DND-41 (cell line): ENCODE measurements around the gene CTSE.

Source experiments
- ATAC-seq: fragments of 200-7000 bp; cut with Tn5 transposase; 3 replicates; pipeline ENCODE4 v1.9.1; 2021; ENCODE audit warnings: low read depth; ENCODE audit not compliant: insufficient read depth
- DNase-seq: peaks from one replicate; pipeline ENCODE4 v3.0.0-alpha.2; 2020
- H2AFZ ChIP-seq: 2 replicates; pipeline ENCODE4 v1.6.0; 2012; ENCODE audit warnings: low read depth, low read length
- H3K27ac ChIP-seq: 2 replicates; pipeline ENCODE4 v1.5.1; 2012; ENCODE audit warnings: low read length, inconsistent platforms
- H3K27me3 ChIP-seq: fragments of 200-600 bp; sonication (generic); 2 replicates; pipeline ENCODE4 v1.6.0; 2012; ENCODE audit warnings: low read length, mild to moderate bottlenecking, inconsistent platforms; ENCODE audit not compliant: insufficient read depth, poor library complexity
- H3K36me3 ChIP-seq: 2 replicates; pipeline ENCODE4 v1.5.1; 2012; ENCODE audit warnings: low read length, inconsistent platforms; ENCODE audit not compliant: insufficient read depth
- H3K4me1 ChIP-seq: 2 replicates; pipeline ENCODE4 v1.5.1; 2012; ENCODE audit warnings: mild to moderate bottlenecking, low read length; ENCODE audit not compliant: insufficient read depth
- H3K4me2 ChIP-seq: 2 replicates; pipeline ENCODE4 v1.6.0; 2012; ENCODE audit warnings: mild to moderate bottlenecking, moderate library complexity, low read length, inconsistent platforms; ENCODE audit not compliant: insufficient read depth
- H3K4me3 ChIP-seq, 2 experiments: fragments of 200-600 bp in 1 of 2; shearing (Covaris generic) in 1 of 2; 2 replicates each; pipeline ENCODE4 v1.5.1; 2012 to 2016; ENCODE audit warnings: inconsistent platforms in 2 of 2, low read length in 2 of 2, mild to moderate bottlenecking in 2 of 2, low read depth in 1 of 2, moderate library complexity in 1 of 2
- H3K79me2 ChIP-seq: 2 replicates; pipeline ENCODE4 v1.6.0; 2012; ENCODE audit warnings: low read length, inconsistent platforms; ENCODE audit not compliant: insufficient read depth
- H3K9ac ChIP-seq: 2 replicates; pipeline ENCODE4 v1.6.0; 2012; ENCODE audit warnings: low read depth, mild to moderate bottlenecking, inconsistent platforms, low read length, moderate library complexity
- H3K9me3 ChIP-seq: 2 replicates; pipeline ENCODE4 v1.5.1; 2012; ENCODE audit warnings: low read length, moderate library complexity, mild to moderate bottlenecking, inconsistent platforms; ENCODE audit not compliant: insufficient read depth, severe bottlenecking
- H4K20me1 ChIP-seq: 2 replicates; pipeline ENCODE4 v1.6.0; 2012; ENCODE audit warnings: low read length; ENCODE audit not compliant: insufficient read depth
- EZH2 ChIP-seq: IDR thresholded peaks from 3 replicates; pipeline ENCODE4 v1.6.1; 2012; ENCODE audit warnings: borderline replicate concordance, low read depth, mild to moderate bottlenecking, moderate library complexity, low read length, inconsistent platforms; ENCODE audit not compliant: severe bottlenecking
- TF ChIP-seq, protein P1 (sequence below): IDR thresholded peaks from 2 replicates; pipeline ENCODE4 v1.5.1; 2012; ENCODE audit warnings: borderline replicate concordance, low read length, moderate library complexity, mild to moderate bottlenecking; ENCODE audit not compliant: poor library complexity, severe bottlenecking; ENCODE audit errors: extremely low read depth

CTSE gene

DNA sequence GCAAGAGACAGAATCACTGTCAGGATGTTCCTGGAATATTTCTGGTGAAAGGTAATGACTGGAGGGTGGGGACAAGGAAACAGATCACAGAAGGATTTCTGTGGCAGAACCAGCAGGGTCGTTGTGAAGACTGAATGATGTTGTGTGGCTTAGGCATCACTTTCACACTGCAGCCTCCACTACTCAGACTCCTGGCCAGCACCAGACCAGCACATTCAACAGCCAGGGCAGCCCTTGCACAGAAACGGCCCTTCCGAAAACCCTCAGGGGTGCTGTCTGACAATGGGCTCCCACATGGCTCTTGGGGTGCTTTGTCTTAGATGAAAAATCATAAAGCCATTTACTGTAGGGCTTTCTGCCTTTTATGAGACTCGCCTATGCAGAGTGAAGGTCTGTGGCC is 16.7 kb downstream of the CTSE start:
- Histone ChIP-seq H3K36me3 (no peaks in the 10 kb centered on the region), H3K4me3 (no peak overlapping the region), H3K79me2 (no peaks in the 10 kb centered on the region), H3K4me1 (peaks cover 5% of the 10 kb centered on the region), H3K4me2 (no peak overlapping the region), H3K9me3 (no peaks in the 10 kb centered on the region), H3K9ac (no peak overlapping the region), H2AFZ (no peak overlapping the region), H4K20me1 (no peaks in the 10 kb centered on the region), H3K27me3 (no peaks in the 10 kb centered on the region), H3K27ac (no peak overlapping the region)
- no peak for TF ChIP-seq EZH2
- TF ChIP-seq, protein P1, sequence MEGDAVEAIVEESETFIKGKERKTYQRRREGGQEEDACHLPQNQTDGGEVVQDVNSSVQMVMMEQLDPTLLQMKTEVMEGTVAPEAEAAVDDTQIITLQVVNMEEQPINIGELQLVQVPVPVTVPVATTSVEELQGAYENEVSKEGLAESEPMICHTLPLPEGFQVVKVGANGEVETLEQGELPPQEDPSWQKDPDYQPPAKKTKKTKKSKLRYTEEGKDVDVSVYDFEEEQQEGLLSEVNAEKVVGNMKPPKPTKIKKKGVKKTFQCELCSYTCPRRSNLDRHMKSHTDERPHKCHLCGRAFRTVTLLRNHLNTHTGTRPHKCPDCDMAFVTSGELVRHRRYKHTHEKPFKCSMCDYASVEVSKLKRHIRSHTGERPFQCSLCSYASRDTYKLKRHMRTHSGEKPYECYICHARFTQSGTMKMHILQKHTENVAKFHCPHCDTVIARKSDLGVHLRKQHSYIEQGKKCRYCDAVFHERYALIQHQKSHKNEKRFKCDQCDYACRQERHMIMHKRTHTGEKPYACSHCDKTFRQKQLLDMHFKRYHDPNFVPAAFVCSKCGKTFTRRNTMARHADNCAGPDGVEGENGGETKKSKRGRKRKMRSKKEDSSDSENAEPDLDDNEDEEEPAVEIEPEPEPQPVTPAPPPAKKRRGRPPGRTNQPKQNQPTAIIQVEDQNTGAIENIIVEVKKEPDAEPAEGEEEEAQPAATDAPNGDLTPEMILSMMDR = no peak
- ATAC-seq (no peak), DNase-seq (no peak)

- Histone ChIP-seq H3K4me1 (no peaks in the 10 kb centered on the region), H3K79me2 (no peaks in the 10 kb centered on the region), H3K27me3 (no peaks in the 10 kb centered on the region), H3K36me3 (no peaks in the 10 kb centered on the region), H3K27ac (no peak overlapping the region), H3K4me2 (no peak overlapping the region), H4K20me1 (no peaks in the 10 kb centered on the region), H3K4me3 (no peak overlapping the region), H3K9ac (no peak overlapping the region), H2AFZ (no peak overlapping the region), H3K9me3 (no peaks in the 10 kb centered on the region)
- no peak for ATAC-seq
- DNase-seq = no peak
- TF ChIP-seq, protein P1 = no peak
- TF ChIP-seq EZH2 = no peak
These were observed 17.9 kb downstream of the CTSE start for GRCh38 chr1:206005778-206006180.

- no peaks in the 10 kb centered on the region for H3K27me3 ChIP-seq
- H3K36me3 ChIP-seq = no peaks in the 10 kb centered on the region
- H4K20me1 ChIP-seq = no peaks in the 10 kb centered on the region
- H3K4me1 ChIP-seq = no peaks in the 10 kb centered on the region
- no peak overlapping the region for H3K4me3 ChIP-seq
- H3K9me3 ChIP-seq = no peaks in the 10 kb centered on the region
- ATAC-seq = no peak
- no peaks in the 10 kb centered on the region for H3K79me2 ChIP-seq
- H3K27ac ChIP-seq = no peak overlapping the region
- H3K4me2 ChIP-seq = no peak overlapping the region
- no peak for TF ChIP-seq EZH2
- TF ChIP-seq, protein P1 = no peak
- DNase-seq = no peak
- H3K9ac ChIP-seq = no peak overlapping the region
- H2AFZ ChIP-seq = no peak overlapping the region
These were observed 18.5 kb downstream of the CTSE start for GRCh38 chr1:206005234-206005633.

GRCh38 chr1:206004826-206005225 is 18.9 kb downstream of the CTSE start:
- H3K27ac ChIP-seq = no peak overlapping the region
- TF ChIP-seq, protein P1 = no peak
- TF ChIP-seq EZH2 = no peak
- DNase-seq (no peak), ATAC-seq (no peak)
- no peak overlapping the region for H3K4me3 ChIP-seq
- H3K27me3 ChIP-seq = no peaks in the 10 kb centered on the region
- H2AFZ ChIP-seq = no peak overlapping the region
- H4K20me1 ChIP-seq = no peaks in the 10 kb centered on the region
- no peak overlapping the region for H3K9ac ChIP-seq
- H3K9me3 ChIP-seq = no peaks in the 10 kb centered on the region
- no peak overlapping the region for H3K4me2 ChIP-seq
- H3K79me2 ChIP-seq = no peaks in the 10 kb centered on the region
- H3K36me3 ChIP-seq = no peaks in the 10 kb centered on the region
- no peaks in the 10 kb centered on the region for H3K4me1 ChIP-seq
